ENCODE results near the gene CALR.
"Not testable (repeated sequence)": the region's sequence is repeated elsewhere in the genome, so short reads cannot be mapped to it uniquely, and the experiment has no call there.

Gene CALR

DNA sequence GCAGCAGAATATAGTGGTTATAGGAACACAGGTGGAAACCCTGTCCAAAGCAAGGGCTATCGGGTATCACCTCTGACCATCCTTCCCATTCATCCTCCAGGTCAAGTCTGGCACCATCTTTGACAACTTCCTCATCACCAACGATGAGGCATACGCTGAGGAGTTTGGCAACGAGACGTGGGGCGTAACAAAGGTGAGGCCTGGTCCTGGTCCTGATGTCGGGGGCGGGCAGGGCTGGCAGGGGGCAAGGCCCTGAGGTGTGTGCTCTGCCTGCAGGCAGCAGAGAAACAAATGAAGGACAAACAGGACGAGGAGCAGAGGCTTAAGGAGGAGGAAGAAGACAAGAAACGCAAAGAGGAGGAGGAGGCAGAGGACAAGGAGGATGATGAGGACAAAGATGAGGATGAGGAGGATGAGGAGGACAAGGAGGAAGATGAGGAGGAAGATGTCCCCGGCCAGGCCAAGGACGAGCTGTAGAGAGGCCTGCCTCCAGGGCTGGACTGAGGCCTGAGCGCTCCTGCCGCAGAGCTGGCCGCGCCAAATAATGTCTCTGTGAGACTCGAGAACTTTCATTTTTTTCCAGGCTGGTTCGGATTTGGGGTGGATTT lies 5.1 kb downstream of the CALR start:
- Mint-ChIP-seq H3K4me3 (peak overlapping the region; percentile 50), H3K4me1 (ENCODE audit: low read depth) (peaks cover 43% of the 10 kb centered on the region), H3K9me3 (no peaks in the 10 kb centered on the region), H3K27me3 (ENCODE audit: low read depth) (no peaks in the 10 kb centered on the region), H3K36me3 (ENCODE audit: low read depth) (peaks cover 86% of the 10 kb centered on the region), H3K27ac (peak overlapping the region; percentile 85)
- no peak for DNase-seq (ENCODE audit: low spot score)

GRCh38 chr19:12944104-12944674 lies 5.8 kb downstream of the CALR start:
- Mint-ChIP-seq H3K27me3 (ENCODE audit: low read depth) (no peaks in the 10 kb centered on the region), H3K4me1 (ENCODE audit: low read depth) (peaks cover 43% of the 10 kb centered on the region), H3K4me3 (peak overlapping the region; percentile 27), H3K9me3 (no peaks in the 10 kb centered on the region), H3K36me3 (ENCODE audit: low read depth) (peaks cover 83% of the 10 kb centered on the region), H3K27ac (peak overlapping the region; percentile 88)
- no peak for DNase-seq (ENCODE audit: low spot score)

- Mint-ChIP-seq H3K4me1 (ENCODE audit: low read depth) (peaks cover 32% of the 10 kb centered on the region), H3K4me3 (peak within 1 kb of the TSS; percentile 89), H3K27ac (peak within 1 kb of the TSS; percentile 96), H3K36me3 (ENCODE audit: low read depth) (peaks cover 82% of the 10 kb centered on the region), H3K9me3 (no peaks in the 10 kb centered on the region), H3K27me3 (ENCODE audit: low read depth) (no peaks in the 10 kb centered on the region)
- peak; percentile 99 for DNase-seq (ENCODE audit: low spot score)
Measured at GRCh38 chr19:12945479-12946091, 7.2 kb downstream of the CALR start, which contains the start of gene RAD23A. RAD23A (plus strand) TSS chr19:12945862; CDS start chr19:12945949, 87 bp downstream.

- DNase-seq (ENCODE audit: low spot score), result peak; percentile 49
- no peaks in the 10 kb centered on the region for H3K9me3 Mint-ChIP-seq
- no peaks in the 10 kb centered on the region for H3K27me3 Mint-ChIP-seq (ENCODE audit: low read depth)
- H3K36me3 Mint-ChIP-seq (ENCODE audit: low read depth), result peaks cover 82% of the 10 kb centered on the region
- peak overlapping the region; percentile 88 for H3K4me3 Mint-ChIP-seq
- H3K27ac Mint-ChIP-seq, result peak overlapping the region; percentile 86
- H3K4me1 Mint-ChIP-seq (ENCODE audit: low read depth), result peaks cover 28% of the 10 kb centered on the region
Measured at GRCh38 chr19:12946092-12946721, 7.8 kb downstream of the CALR start.

- Mint-ChIP-seq H3K36me3 (ENCODE audit: low read depth) (peaks cover 82% of the 10 kb centered on the region), H3K9me3 (no peaks in the 10 kb centered on the region), H3K27ac (peak overlapping the region; percentile 86), H3K4me3 (peak overlapping the region; percentile 88), H3K27me3 (ENCODE audit: low read depth) (no peaks in the 10 kb centered on the region), H3K4me1 (ENCODE audit: low read depth) (peaks cover 30% of the 10 kb centered on the region)
- DNase-seq (ENCODE audit: low spot score), result no peak
Measured at GRCh38 chr19:12946731-12947496, 8.5 kb downstream of the CALR start.

- Mint-ChIP-seq H3K27me3 (ENCODE audit: low read depth) (no peaks in the 10 kb centered on the region), H3K4me1 (ENCODE audit: low read depth) (peaks cover 30% of the 10 kb centered on the region), H3K9me3 (no peaks in the 10 kb centered on the region), H3K4me3 (peak overlapping the region; percentile 24), H3K36me3 (ENCODE audit: low read depth) (peaks cover 80% of the 10 kb centered on the region), H3K27ac (no peak overlapping the region)
- no peak for DNase-seq (ENCODE audit: low spot score)
Measured at GRCh38 chr19:12947702-12948611, 9.5 kb downstream of the CALR start.

GRCh38 chr19:12948612-12949362 lies 10.4 kb downstream of the CALR start:
- Mint-ChIP-seq H3K36me3 (ENCODE audit: low read depth) (peaks cover 80% of the 10 kb centered on the region), H3K27me3 (ENCODE audit: low read depth) (no peaks in the 10 kb centered on the region), H3K4me1 (ENCODE audit: low read depth) (peaks cover 25% of the 10 kb centered on the region), H3K27ac (no peak overlapping the region), H3K9me3 (no peaks in the 10 kb centered on the region), H3K4me3 (no peak overlapping the region)
- no peak for DNase-seq (ENCODE audit: low spot score)

- Mint-ChIP-seq H3K4me1 (ENCODE audit: low read depth) (peaks cover 25% of the 10 kb centered on the region), H3K36me3 (ENCODE audit: low read depth) (peaks cover 79% of the 10 kb centered on the region), H3K4me3 (no peak overlapping the region), H3K27ac (peak overlapping the region; percentile 54), H3K9me3 (no peaks in the 10 kb centered on the region), H3K27me3 (ENCODE audit: low read depth) (no peaks in the 10 kb centered on the region)
- DNase-seq (ENCODE audit: low spot score), result no peak
Measured at GRCh38 chr19:12949363-12950283, 11.2 kb downstream of the CALR start.

DNA sequence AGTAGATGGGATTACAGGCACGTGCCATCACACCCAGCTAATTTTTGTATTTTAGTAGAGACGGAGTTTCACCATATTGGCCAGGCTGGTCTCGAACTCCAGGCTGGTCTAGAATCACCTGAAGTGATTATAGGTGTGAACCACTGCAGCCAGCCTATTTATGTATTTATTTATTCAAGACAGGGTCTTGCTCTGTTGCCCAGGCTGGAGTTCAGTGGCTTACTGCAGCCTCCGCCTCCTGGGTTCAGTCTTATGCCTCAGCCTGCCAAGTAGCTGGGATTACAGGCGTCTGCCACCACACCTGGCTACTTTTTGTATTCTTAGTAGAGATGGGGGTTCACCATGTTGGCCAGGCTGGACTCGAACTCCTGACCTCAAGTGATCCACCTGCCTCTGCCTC lies 13.6 kb downstream of the CALR start:
- not testable (repeated sequence) for H3K9me3 Mint-ChIP-seq; H3K4me3 Mint-ChIP-seq; DNase-seq (ENCODE audit: low spot score); H3K27ac Mint-ChIP-seq; H3K27me3 Mint-ChIP-seq (ENCODE audit: low read depth)
- peaks cover 64% of the 10 kb centered on the region for H3K36me3 Mint-ChIP-seq (ENCODE audit: low read depth)
- H3K4me1 Mint-ChIP-seq (ENCODE audit: low read depth), result peaks cover 26% of the 10 kb centered on the region

- H3K36me3 Mint-ChIP-seq (ENCODE audit: low read depth), result peaks cover 63% of the 10 kb centered on the region
Measured at GRCh38 chr19:12952488-12953137, 14.2 kb downstream of the CALR start.

DNA sequence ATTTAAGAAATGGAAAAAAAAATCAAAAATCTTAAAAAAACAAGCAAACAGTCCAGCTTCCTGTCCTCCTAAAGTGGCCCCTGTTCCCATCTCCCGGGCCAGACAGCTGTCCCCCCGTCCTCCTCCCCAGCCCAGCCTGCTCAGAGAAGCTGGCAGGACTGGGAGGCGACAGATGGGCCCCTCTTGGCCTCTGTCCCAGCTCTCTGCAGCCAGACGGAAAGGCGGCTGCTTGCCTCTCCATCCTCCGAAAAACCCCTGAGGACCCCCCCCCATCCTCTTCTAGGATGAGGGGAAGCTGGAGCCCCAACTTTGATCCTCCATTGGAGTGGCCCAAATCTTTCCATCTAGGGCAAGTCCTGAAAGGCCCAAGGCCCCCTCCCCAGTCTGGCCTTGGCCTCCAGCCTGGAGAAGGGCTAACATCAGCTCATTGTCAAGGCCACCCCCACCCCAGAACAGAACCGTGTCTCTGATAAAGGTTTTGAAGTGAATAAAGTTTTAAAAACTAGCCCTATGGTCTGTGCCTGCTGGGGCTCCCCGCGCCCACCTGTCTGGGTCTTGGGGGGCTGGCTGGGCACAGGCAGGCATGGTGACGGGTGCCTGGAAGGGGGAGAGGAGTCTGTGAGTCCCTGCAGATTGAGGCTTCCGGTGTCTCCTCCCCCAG lies 14.9 kb downstream of the CALR start:
- DNase-seq (ENCODE audit: low spot score), result no peak
- H3K27ac Mint-ChIP-seq, result no peak overlapping the region
- no peak overlapping the region for H3K4me3 Mint-ChIP-seq
- H3K9me3 Mint-ChIP-seq, result no peaks in the 10 kb centered on the region
- peaks cover 58% of the 10 kb centered on the region for H3K36me3 Mint-ChIP-seq (ENCODE audit: low read depth)
- no peaks in the 10 kb centered on the region for H3K27me3 Mint-ChIP-seq (ENCODE audit: low read depth)
- H3K4me1 Mint-ChIP-seq (ENCODE audit: low read depth), result peaks cover 21% of the 10 kb centered on the region

More at GRCh38 chr19:12952488-12953137, 14.2 kb downstream of the CALR start:
- no peak overlapping the region for H3K27ac Mint-ChIP-seq
- H3K4me1 Mint-ChIP-seq (ENCODE audit: low read depth), result peaks cover 23% of the 10 kb centered on the region
- DNase-seq (ENCODE audit: low spot score), result no peak
- H3K9me3 Mint-ChIP-seq, result no peaks in the 10 kb centered on the region
- no peaks in the 10 kb centered on the region for H3K27me3 Mint-ChIP-seq (ENCODE audit: low read depth)
- H3K4me3 Mint-ChIP-seq, result no peak overlapping the region
